SK-N-SH (cell line): ENCODE data around the gene LATS2. TPM values are rescaled to one million over a fixed set of nuclear protein-coding genes. Genes with fewer than 3 reads are reported as not detected.
A peak's percentile ranks its signal among the peaks of the same experiment; 100 is the strongest.
"Not testable (repeated sequence)": the region's sequence is repeated elsewhere in the genome, so short reads cannot be mapped to it uniquely, and the experiment has no call there.

Source experiments
- CTCF ChIA-PET: fragments of 300-600, 350-600 bp; formaldehyde crosslinking; extraction: SDS; loops from one replicate; lab custom pipeline; 2021; lab: Yijun Ruan, JAX
- POLR2A ChIA-PET: fragments of 350-600 bp; sonication (Branson Sonifier 250); formaldehyde crosslinking; extraction: SDS; loops from one replicate; lab custom pipeline; 2020; ENCODE audit warnings: antibody characterized with exemption, inconsistent platforms; lab: Yijun Ruan, JAX
- DNase-seq: peaks from one replicate; pipeline ENCODE4 v3.0.0; 2012
- H2AFZ ChIP-seq: fragments of 200-600 bp; sonication (generic); 2 replicates; pipeline ENCODE4 v1.8.1; 2016; ENCODE audit warnings: antibody characterized with exemption, mild to moderate bottlenecking, low read depth
- H3F3A ChIP-seq: fragments of 200-600 bp; sonication (generic); replicated peaks from 2 replicates; pipeline ENCODE3; 2016; ENCODE audit warnings: antibody characterized with exemption, mild to moderate bottlenecking; ENCODE audit not compliant: insufficient read depth
- H3K27ac ChIP-seq, 2 experiments: fragments of 200-500 bp in 1 of 2; fragments of 200-600 bp in 1 of 2; sonication (Bioruptor generic) in 1 of 2; sonication (generic), shearing (Covaris generic) in 1 of 2; 2 replicates each; pipeline versions ENCODE4 v1.5.1 to v1.6.1; 2014 to 2016; ENCODE audit warnings: low read depth in 2 of 2, inconsistent platforms in 1 of 2, low read length in 1 of 2, mild to moderate bottlenecking in 1 of 2, mixed read lengths in 1 of 2
- H3K27me3 ChIP-seq: fragments of 200-600 bp; sonication (generic), shearing (Covaris generic); 2 replicates; pipeline ENCODE4 v1.6.1; 2016; ENCODE audit warnings: mixed run types; ENCODE audit not compliant: insufficient read depth
- H3K36me3 ChIP-seq, 2 experiments: fragments of 200-500 bp in 1 of 2; fragments of 200-600 bp in 1 of 2; sonication (Bioruptor generic) in 1 of 2; sonication (generic) in 1 of 2; replicated peaks in 1 of 2; 2 replicates each; pipeline versions ENCODE3 to v1.5.1; 2014 to 2016; ENCODE audit warnings: low read length in 1 of 2, mild to moderate bottlenecking in 1 of 2; ENCODE audit not compliant: insufficient read depth in 2 of 2, control insufficient read depth in 1 of 2
- H3K4me1 ChIP-seq, 2 experiments: fragments of 200-500 bp in 1 of 2; fragments of 200-600 bp in 1 of 2; sonication (Bioruptor generic) in 1 of 2; sonication (generic), shearing (Covaris generic) in 1 of 2; 2 replicates each; pipeline versions ENCODE4 v1.5.1 to v1.6.1; 2014 to 2016; ENCODE audit warnings: low read depth in 1 of 2, low read length in 1 of 2, mixed run types in 1 of 2; ENCODE audit not compliant: insufficient read depth in 2 of 2, control insufficient read depth in 1 of 2
- H3K4me2 ChIP-seq: fragments of 200-600 bp; sonication (generic), shearing (Covaris generic); 2 replicates; pipeline ENCODE4 v1.6.1; 2017; ENCODE audit warnings: mixed run types
- H3K4me3 ChIP-seq, 2 experiments: fragments of 200-500 bp in 1 of 2; fragments of 200-600 bp in 1 of 2; sonication (Bioruptor generic) in 1 of 2; sonication (generic), shearing (Covaris generic) in 1 of 2; 2 replicates each; pipeline versions ENCODE4 v1.5.1 to v1.8.1; 2014 to 2016; ENCODE audit warnings: low read depth in 2 of 2, inconsistent platforms in 1 of 2, low read length in 1 of 2, mild to moderate bottlenecking in 1 of 2, mixed read lengths in 1 of 2, moderate library complexity in 1 of 2
- H3K79me2 ChIP-seq: fragments of 200-600 bp; sonication (generic); 2 replicates; pipeline ENCODE4 v1.8.1; 2017; ENCODE audit warnings: mild to moderate bottlenecking; ENCODE audit not compliant: insufficient read depth
- H3K9ac ChIP-seq: fragments of 200-600 bp; sonication (generic); 2 replicates; pipeline ENCODE4 v1.6.1; 2017; ENCODE audit warnings: mixed run types
- H3K9me2 ChIP-seq: fragments of 200-600 bp; sonication (generic); 2 replicates; pipeline ENCODE4 v1.6.1; 2017; ENCODE audit warnings: mixed run types
- H3K9me3 ChIP-seq: fragments of 200-600 bp; sonication (generic); 2 replicates; pipeline ENCODE4 v1.6.1; 2017; ENCODE audit warnings: mixed run types, mild to moderate bottlenecking, moderate library complexity
- H4K20me1 ChIP-seq: fragments of 200-600 bp; sonication (generic); 2 replicates; pipeline ENCODE4 v1.6.1; 2017; ENCODE audit warnings: mild to moderate bottlenecking, mixed run types; ENCODE audit not compliant: insufficient read depth
- CHD2 ChIP-seq: fragments of 150-350 bp; IDR thresholded peaks from 2 replicates; pipeline ENCODE4 v1.6.1; 2018; ENCODE audit warnings: low read length; ENCODE audit not compliant: partially characterized antibody
- EP300 ChIP-seq, 2 experiments: IDR thresholded peaks; 2 replicates each; pipeline versions ENCODE4 v1.4.0 to v1.6.1; 2012; ENCODE audit warnings: borderline replicate concordance in 1 of 2, low read depth in 1 of 2, low read length in 1 of 2
- FOXM1 ChIP-seq: IDR thresholded peaks from 2 replicates; pipeline ENCODE4 v1.4.0; 2012; ENCODE audit warnings: low read depth, mild to moderate bottlenecking
- GATA2 ChIP-seq: sonication (generic); formaldehyde crosslinking; IDR thresholded peaks from 2 replicates; pipeline ENCODE4 v1.5.0; 2020; ENCODE audit warnings: mild to moderate bottlenecking, missing genetic modification reagents
- JUND ChIP-seq: IDR thresholded peaks from 2 replicates; pipeline ENCODE4 v1.4.0; 2012
- MEF2A ChIP-seq: IDR thresholded peaks from 2 replicates; pipeline ENCODE4 v1.4.0; 2012; ENCODE audit warnings: low read depth, borderline replicate concordance
- MXI1 ChIP-seq: IDR thresholded peaks from 2 replicates; pipeline ENCODE4 v1.6.1; 2012; ENCODE audit warnings: mild to moderate bottlenecking, low read depth, low read length, improper control_type of control experiment
- NRF1 ChIP-seq: IDR thresholded peaks from 2 replicates; pipeline ENCODE4 v1.6.1; 2012; ENCODE audit warnings: low read depth, mild to moderate bottlenecking, low read length
- POLR2AphosphoS5 ChIP-seq: IDR thresholded peaks from 2 replicates; pipeline ENCODE4 v1.6.1; 2012; ENCODE audit warnings: low read depth, low read length
- RAD21 ChIP-seq: IDR thresholded peaks from 2 replicates; pipeline ENCODE4 v1.6.1; 2012; ENCODE audit warnings: mild to moderate bottlenecking, low read length
- RCOR1 ChIP-seq: fragments of 150-350 bp; IDR thresholded peaks from 2 replicates; pipeline ENCODE4 v1.6.1; 2017; ENCODE audit warnings: antibody characterized with exemption, low read length
- RFX5 ChIP-seq: IDR thresholded peaks from 2 replicates; pipeline ENCODE4 v1.6.1; 2012; ENCODE audit warnings: mild to moderate bottlenecking, improper control_type of control experiment, low read length
- TCF12 ChIP-seq: IDR thresholded peaks from 2 replicates; pipeline ENCODE4 v1.4.0; 2012
- YY1 ChIP-seq: IDR thresholded peaks from 2 replicates; pipeline ENCODE4 v1.4.0; 2012; ENCODE audit warnings: low read depth, mild to moderate bottlenecking
- WGBS: methylation state at CpG from one replicate; pipeline ENCODE4 v1.1.6; 2017; ENCODE audit warnings: low lambda C conversion rate; 5-methylcytosine and 5-hydroxymethylcytosine counted together
- polyA plus RNA-seq, 3 experiments: library from polyadenylated mRNA; depleted of rRNA; stranded (reverse); fragments of >200 nt; gene quantifications; 2 replicates each; pipeline ENCODE4 v1.2.3, GENCODE V29; 2012
- TF ChIP-seq, protein P1 (sequence below): IDR thresholded peaks from 2 replicates; pipeline ENCODE4 v1.6.1; 2012; ENCODE audit warnings: mild to moderate bottlenecking, low read depth, low read length, moderate library complexity
- TF ChIP-seq, protein P2 (sequence below): fragments of 150-350 bp; IDR thresholded peaks from 2 replicates; pipeline ENCODE4 v1.6.1; 2017; ENCODE audit warnings: antibody characterized with exemption, low read length, low read depth, borderline replicate concordance

LATS2 gene
- polyA plus RNA-seq, 1 of the 3 experiments (the other 2 are of a cell fraction), result 19.6 TPM

DNA sequence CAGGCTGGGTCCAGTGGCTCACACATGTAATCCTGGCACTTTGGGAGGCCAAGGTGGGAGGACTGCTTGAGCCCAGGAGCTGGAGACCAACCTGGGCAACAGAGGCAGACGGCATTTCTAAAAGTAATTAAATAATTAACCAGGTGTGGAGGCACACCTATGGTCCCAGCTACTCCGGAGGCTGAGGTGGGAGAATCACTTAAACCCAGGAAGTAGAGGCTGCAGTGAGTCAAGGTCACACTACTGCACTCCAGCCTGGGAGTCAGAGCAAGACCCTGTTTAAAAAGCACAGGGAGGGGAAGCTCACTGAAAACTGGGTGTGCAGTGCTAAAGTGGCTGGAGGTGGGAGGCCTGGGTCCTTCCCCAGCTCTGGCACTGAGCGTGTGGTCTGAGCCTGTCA lies 9.7 kb downstream of the LATS2 start:
- Histone ChIP-seq H3K4me3 (no peak overlapping the region), H3K27me3 (no peaks in the 10 kb centered on the region), H3K36me3 (peaks cover 2 to 13% of the 10 kb centered on the region in 2 experiments), H3K4me2 (no peak overlapping the region), H3F3A (peaks cover 16% of the 10 kb centered on the region), H2AFZ (no peak overlapping the region), H3K9me3 (no peaks in the 10 kb centered on the region), H4K20me1 (peaks cover 99% of the 10 kb centered on the region), H3K9me2 (no peaks in the 10 kb centered on the region), H3K27ac (no peak overlapping the region), H3K9ac (no peak overlapping the region), H3K4me1 (peaks cover 0 to 11% of the 10 kb centered on the region in 2 experiments; a peak in 2 of 4 replicates), H3K79me2 (peaks cover 100% of the 10 kb centered on the region)
- ChIA-PET CTCF (no interaction called here), POLR2A (no interaction called here)
- whole genome bisulfite sequencing, result 82% methylated on average over 3 of the region's 3 CpGs
- TF ChIP-seq, protein P1, sequence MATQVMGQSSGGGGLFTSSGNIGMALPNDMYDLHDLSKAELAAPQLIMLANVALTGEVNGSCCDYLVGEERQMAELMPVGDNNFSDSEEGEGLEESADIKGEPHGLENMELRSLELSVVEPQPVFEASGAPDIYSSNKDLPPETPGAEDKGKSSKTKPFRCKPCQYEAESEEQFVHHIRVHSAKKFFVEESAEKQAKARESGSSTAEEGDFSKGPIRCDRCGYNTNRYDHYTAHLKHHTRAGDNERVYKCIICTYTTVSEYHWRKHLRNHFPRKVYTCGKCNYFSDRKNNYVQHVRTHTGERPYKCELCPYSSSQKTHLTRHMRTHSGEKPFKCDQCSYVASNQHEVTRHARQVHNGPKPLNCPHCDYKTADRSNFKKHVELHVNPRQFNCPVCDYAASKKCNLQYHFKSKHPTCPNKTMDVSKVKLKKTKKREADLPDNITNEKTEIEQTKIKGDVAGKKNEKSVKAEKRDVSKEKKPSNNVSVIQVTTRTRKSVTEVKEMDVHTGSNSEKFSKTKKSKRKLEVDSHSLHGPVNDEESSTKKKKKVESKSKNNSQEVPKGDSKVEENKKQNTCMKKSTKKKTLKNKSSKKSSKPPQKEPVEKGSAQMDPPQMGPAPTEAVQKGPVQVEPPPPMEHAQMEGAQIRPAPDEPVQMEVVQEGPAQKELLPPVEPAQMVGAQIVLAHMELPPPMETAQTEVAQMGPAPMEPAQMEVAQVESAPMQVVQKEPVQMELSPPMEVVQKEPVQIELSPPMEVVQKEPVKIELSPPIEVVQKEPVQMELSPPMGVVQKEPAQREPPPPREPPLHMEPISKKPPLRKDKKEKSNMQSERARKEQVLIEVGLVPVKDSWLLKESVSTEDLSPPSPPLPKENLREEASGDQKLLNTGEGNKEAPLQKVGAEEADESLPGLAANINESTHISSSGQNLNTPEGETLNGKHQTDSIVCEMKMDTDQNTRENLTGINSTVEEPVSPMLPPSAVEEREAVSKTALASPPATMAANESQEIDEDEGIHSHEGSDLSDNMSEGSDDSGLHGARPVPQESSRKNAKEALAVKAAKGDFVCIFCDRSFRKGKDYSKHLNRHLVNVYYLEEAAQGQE, result no peak
- no peak for TF ChIP-seq RCOR1
- no peak for TF ChIP-seq MXI1
- TF ChIP-seq MEF2A, result no peak
- TF ChIP-seq TCF12, result no peak
- TF ChIP-seq JUND, result no peak
- DNase-seq, result no peak

DNA sequence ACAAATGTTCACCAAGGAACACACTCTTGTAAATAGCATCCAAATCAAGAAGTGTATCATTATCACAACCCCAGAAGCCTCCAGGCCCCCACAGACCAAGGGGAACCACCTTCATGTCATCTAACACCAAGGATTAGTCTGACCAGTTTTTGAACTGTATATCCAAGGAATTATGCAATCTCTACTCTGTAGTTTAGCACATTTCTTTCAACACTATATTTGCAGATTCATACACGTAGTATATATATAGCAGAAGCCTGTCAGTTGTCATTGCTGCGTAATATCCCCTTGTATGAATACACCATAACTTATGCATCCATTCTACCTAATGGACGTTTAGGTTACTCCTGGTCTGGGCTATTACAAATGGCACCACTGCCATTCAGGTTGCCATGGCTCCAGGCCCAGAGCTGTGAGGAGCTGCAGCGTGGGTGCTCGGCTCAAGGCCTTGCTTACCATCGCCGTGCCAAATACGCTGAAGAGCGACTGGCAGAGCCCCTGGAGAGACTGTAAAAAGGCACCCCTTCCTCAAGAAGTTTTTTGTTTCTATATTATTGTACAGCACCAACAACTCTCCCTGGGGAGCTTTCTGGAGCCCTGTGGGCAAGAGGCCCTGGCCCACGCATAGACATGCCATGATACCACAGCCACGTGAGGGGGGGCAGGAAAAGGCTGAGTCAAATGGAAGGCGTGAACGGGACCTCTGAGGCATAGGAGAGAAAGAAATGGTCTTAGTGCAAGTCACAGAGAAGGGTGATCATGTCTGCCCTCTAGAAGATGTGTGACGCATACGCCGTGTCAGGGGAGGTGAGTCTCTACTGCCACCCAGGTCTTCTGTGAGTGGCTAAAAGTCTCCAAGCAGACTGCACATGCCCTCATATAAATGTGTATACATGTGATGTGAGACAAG lies 10.8 kb downstream of the LATS2 start:
- Histone ChIP-seq H3K27ac (no peak overlapping the region), H3K4me2 (0 out of 2 replicates have a peak overlapping the region, but pooled peaks have one; percentile 11), H2AFZ (no peak overlapping the region), H3K27me3 (no peaks in the 10 kb centered on the region), H3K9ac (no peak overlapping the region), H3K4me1 (peaks cover 0 to 6% of the 10 kb centered on the region in 2 experiments; a peak in 2 of 4 replicates), H4K20me1 (peaks cover 98% of the 10 kb centered on the region), H3K9me3 (no peaks in the 10 kb centered on the region), H3F3A (peaks cover 9% of the 10 kb centered on the region), H3K9me2 (no peaks in the 10 kb centered on the region), H3K79me2 (peaks cover 100% of the 10 kb centered on the region), H3K36me3 (peaks cover 4 to 14% of the 10 kb centered on the region in 2 experiments), H3K4me3 (no peak overlapping the region)
- DNase-seq, result no peak
- ChIA-PET CTCF (no interaction called here), POLR2A (no interaction called here)
- WGBS, result 89% methylated on average over 16 of the region's 16 CpGs
- TF ChIP-seq GATA2 (CRISPR knock-in tag), result no peak
- TF ChIP-seq EP300 (IDR thresholded peaks at IDR 0.05; ENCODE audit: borderline replicate concordance in 1 of 2, low read depth in 1 of 2, low read length in 1 of 2), result no peak
- no peak for TF ChIP-seq RFX5
- TF ChIP-seq CHD2, result no peak
- TF ChIP-seq YY1, result no peak
- TF ChIP-seq NRF1, result no peak
- TF ChIP-seq RAD21, result no peak
- TF ChIP-seq, protein P2, sequence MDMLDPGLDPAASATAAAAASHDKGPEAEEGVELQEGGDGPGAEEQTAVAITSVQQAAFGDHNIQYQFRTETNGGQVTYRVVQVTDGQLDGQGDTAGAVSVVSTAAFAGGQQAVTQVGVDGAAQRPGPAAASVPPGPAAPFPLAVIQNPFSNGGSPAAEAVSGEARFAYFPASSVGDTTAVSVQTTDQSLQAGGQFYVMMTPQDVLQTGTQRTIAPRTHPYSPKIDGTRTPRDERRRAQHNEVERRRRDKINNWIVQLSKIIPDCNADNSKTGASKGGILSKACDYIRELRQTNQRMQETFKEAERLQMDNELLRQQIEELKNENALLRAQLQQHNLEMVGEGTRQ, result no peak
- TF ChIP-seq JUND, result no peak
- TF ChIP-seq FOXM1, result no peak
- TF ChIP-seq POLR2AphosphoS5, result no peak

DNA sequence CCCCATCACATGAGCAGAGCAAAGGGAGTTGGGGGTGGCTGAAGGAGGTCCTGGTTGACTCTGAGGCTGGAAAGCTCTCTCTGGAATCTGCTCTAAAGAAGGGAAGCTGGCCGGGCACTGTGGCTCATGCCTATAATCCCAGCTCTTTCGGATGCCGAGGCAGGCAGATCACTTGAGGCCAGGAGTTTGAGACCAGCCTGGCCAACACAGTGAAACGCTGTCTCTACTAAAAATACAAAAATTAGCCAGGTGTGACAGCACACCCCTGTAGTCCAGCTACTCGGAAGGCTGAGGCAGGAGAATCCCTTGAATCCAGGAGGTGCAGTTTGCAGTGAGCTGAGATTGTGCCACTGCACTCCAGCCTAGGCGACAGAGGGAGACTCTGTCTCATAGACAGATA lies 11.7 kb downstream of the LATS2 start:
- H3K9me3 ChIP-seq, H3K9ac ChIP-seq, H3K9me2 ChIP-seq, H3K27ac ChIP-seq, H3K4me1 ChIP-seq, H3K27me3 ChIP-seq, DNase-seq, H3K4me3 ChIP-seq, H2AFZ ChIP-seq, H3F3A ChIP-seq, CTCF ChIA-PET, H3K4me2 ChIP-seq: not testable (repeated sequence)
- Histone ChIP-seq H3K79me2 (peaks cover 100% of the 10 kb centered on the region), H3K36me3 (peaks cover 6 to 22% of the 10 kb centered on the region in 2 experiments), H4K20me1 (peaks cover 98% of the 10 kb centered on the region)
- WGBS, result 90% methylated on average over 5 of the region's 6 CpGs
- POLR2A ChIA-PET, result interaction anchor here (0.7 kb wide), 1 partner anchor 128 kb away, joined by 3 read pairs; no protein-coding TSS in a partner anchor
